DND-41 (cell line): ENCODE measurements around the gene CERCAM.
"Not testable (repeated sequence)": the region's sequence is repeated elsewhere in the genome, so short reads cannot be mapped to it uniquely, and the experiment has no call there.

Experiments used
- ATAC-seq: fragments of 200-7000 bp; cut with Tn5 transposase; 3 replicates; pipeline ENCODE4 v1.9.1; 2021; ENCODE audit warnings: low read depth; ENCODE audit not compliant: insufficient read depth
- DNase-seq: peaks from one replicate; pipeline ENCODE4 v3.0.0-alpha.2; 2020
- H2AFZ ChIP-seq: 2 replicates; pipeline ENCODE4 v1.6.0; 2012; ENCODE audit warnings: low read depth, low read length
- H3K27ac ChIP-seq: 2 replicates; pipeline ENCODE4 v1.5.1; 2012; ENCODE audit warnings: low read length, inconsistent platforms
- H3K27me3 ChIP-seq: fragments of 200-600 bp; sonication (generic); 2 replicates; pipeline ENCODE4 v1.6.0; 2012; ENCODE audit warnings: low read length, mild to moderate bottlenecking, inconsistent platforms; ENCODE audit not compliant: insufficient read depth, poor library complexity
- H3K36me3 ChIP-seq: 2 replicates; pipeline ENCODE4 v1.5.1; 2012; ENCODE audit warnings: low read length, inconsistent platforms; ENCODE audit not compliant: insufficient read depth
- H3K4me1 ChIP-seq: 2 replicates; pipeline ENCODE4 v1.5.1; 2012; ENCODE audit warnings: mild to moderate bottlenecking, low read length; ENCODE audit not compliant: insufficient read depth
- H3K4me2 ChIP-seq: 2 replicates; pipeline ENCODE4 v1.6.0; 2012; ENCODE audit warnings: mild to moderate bottlenecking, moderate library complexity, low read length, inconsistent platforms; ENCODE audit not compliant: insufficient read depth
- H3K4me3 ChIP-seq, 2 experiments: fragments of 200-600 bp in 1 of 2; shearing (Covaris generic) in 1 of 2; 2 replicates each; pipeline ENCODE4 v1.5.1; 2012 to 2016; ENCODE audit warnings: inconsistent platforms in 2 of 2, low read length in 2 of 2, mild to moderate bottlenecking in 2 of 2, low read depth in 1 of 2, moderate library complexity in 1 of 2
- H3K79me2 ChIP-seq: 2 replicates; pipeline ENCODE4 v1.6.0; 2012; ENCODE audit warnings: low read length, inconsistent platforms; ENCODE audit not compliant: insufficient read depth
- H3K9ac ChIP-seq: 2 replicates; pipeline ENCODE4 v1.6.0; 2012; ENCODE audit warnings: low read depth, mild to moderate bottlenecking, inconsistent platforms, low read length, moderate library complexity
- H3K9me3 ChIP-seq: 2 replicates; pipeline ENCODE4 v1.5.1; 2012; ENCODE audit warnings: low read length, moderate library complexity, mild to moderate bottlenecking, inconsistent platforms; ENCODE audit not compliant: insufficient read depth, severe bottlenecking
- H4K20me1 ChIP-seq: 2 replicates; pipeline ENCODE4 v1.6.0; 2012; ENCODE audit warnings: low read length; ENCODE audit not compliant: insufficient read depth
- CTCF ChIP-seq: IDR thresholded peaks from 2 replicates; pipeline ENCODE4 v1.5.1; 2012; ENCODE audit warnings: borderline replicate concordance, low read length, moderate library complexity, mild to moderate bottlenecking; ENCODE audit not compliant: poor library complexity, severe bottlenecking; ENCODE audit errors: extremely low read depth
- EZH2 ChIP-seq: IDR thresholded peaks from 3 replicates; pipeline ENCODE4 v1.6.1; 2012; ENCODE audit warnings: borderline replicate concordance, low read depth, mild to moderate bottlenecking, moderate library complexity, low read length, inconsistent platforms; ENCODE audit not compliant: severe bottlenecking

The CERCAM gene

GRCh38 chr9:128438343-128439109 is 17.9 kb downstream of the CERCAM start:
- Histone ChIP-seq H2AFZ (peak overlapping the region; percentile 85), H3K27me3 (no peaks in the 10 kb centered on the region), H3K4me2 (0 out of 2 replicates have a peak overlapping the region, but pooled peaks have one; percentile 25), H3K9me3 (no peaks in the 10 kb centered on the region), H4K20me1 (no peaks in the 10 kb centered on the region), H3K9ac (no peak overlapping the region), H3K27ac (peak overlapping the region; percentile 24; the same call in 1 of the 2 replicates), H3K4me3 (no peak overlapping the region), H3K79me2 (no peaks in the 10 kb centered on the region), H3K36me3 (no peaks in the 10 kb centered on the region), H3K4me1 (peaks cover 4% of the 10 kb centered on the region)
- DNase-seq, result peak; percentile 86
- peak; percentile 99 for ATAC-seq
- TF ChIP-seq EZH2, result no peak
- TF ChIP-seq CTCF, result peak; percentile 94

- Histone ChIP-seq H3K9me3 (no peaks in the 10 kb centered on the region), H3K27me3 (no peaks in the 10 kb centered on the region), H3K4me2 (no peak overlapping the region), H4K20me1 (no peaks in the 10 kb centered on the region), H3K27ac (no peak overlapping the region), H3K4me3 (no peak overlapping the region), H3K36me3 (no peaks in the 10 kb centered on the region), H3K79me2 (no peaks in the 10 kb centered on the region), H3K4me1 (peaks cover 4% of the 10 kb centered on the region), H2AFZ (peak overlapping the region; percentile 85), H3K9ac (no peak overlapping the region)
- ATAC-seq (no peak), DNase-seq (no peak)
- no peak for TF ChIP-seq CTCF
- TF ChIP-seq EZH2, result no peak
Measured at GRCh38 chr9:128439273-128439672, 18.6 kb downstream of the CERCAM start.

- H3K36me3 ChIP-seq, result no peaks in the 10 kb centered on the region
- no peak overlapping the region for H3K4me3 ChIP-seq
- no peaks in the 10 kb centered on the region for H3K79me2 ChIP-seq
- peaks cover 4% of the 10 kb centered on the region for H3K4me1 ChIP-seq
- DNase-seq (no peak), ATAC-seq (no peak)
- H3K9me3 ChIP-seq, result no peaks in the 10 kb centered on the region
- H3K27me3 ChIP-seq, result no peaks in the 10 kb centered on the region
- no peak overlapping the region for H3K27ac ChIP-seq
- no peak overlapping the region for H3K9ac ChIP-seq
- no peak overlapping the region for H2AFZ ChIP-seq
- H4K20me1 ChIP-seq, result no peaks in the 10 kb centered on the region
- TF ChIP-seq EZH2 (no peak), CTCF (no peak)
- no peak overlapping the region for H3K4me2 ChIP-seq
Measured at GRCh38 chr9:128442150-128442549, 21.5 kb downstream of the CERCAM start.

GRCh38 chr9:128446505-128446904 is 25.8 kb downstream of the CERCAM start:
- not testable (repeated sequence) for H3K4me1 ChIP-seq, DNase-seq, H4K20me1 ChIP-seq, H3K4me3 ChIP-seq, H3K9ac ChIP-seq, ATAC-seq, H3K4me2 ChIP-seq, H3K27ac ChIP-seq, H3K27me3 ChIP-seq, H3K79me2 ChIP-seq, H3K9me3 ChIP-seq, H3K36me3 ChIP-seq, H2AFZ ChIP-seq
